ENCODE measurements around the gene E2F3. TPM values are rescaled to one million over a fixed set of nuclear protein-coding genes. Genes with fewer than 3 reads are reported as not detected.

Gene E2F3
- 10.5 to 13.9 TPM (median 11.3 TPM) in 5 replicates for total RNA-seq (2022; extraction: Qiagen RNA extraction)

GRCh38 chr6:20401205-20402091 lies at the start of gene E2F3:
TSS of gene E2F3 (plus strand) at chr6:20401879. CDS start at chr6:20402233, 354 bp downstream.

GRCh38 chr6:20534295-20535262 lies 132.9 kb downstream of the E2F3 start, which contains the start of gene CDKAL1:
TSS of gene CDKAL1 (plus strand) at chr6:20534457. CDS start at chr6:20546351, 11,894 bp downstream.

Other genes with a start within 250 kb of the E2F3 start
- gene MBOAT1, start 189.4 kb upstream of the E2F3 start, total RNA-seq (2022; extraction: Qiagen RNA extraction): 2.1 to 3.5 TPM (median 2.2 TPM) in 5 replicates
- 3.1 to 4.9 TPM (median 3.2 TPM) in 5 replicates for gene CDKAL1, start 132.6 kb downstream of the E2F3 start, total RNA-seq (2022; extraction: Qiagen RNA extraction)

Measured in A549 treated with Hydrocortisone at 1 μM for 4 hours (cell line).